Ovary (tissue), 3 donors: ENCODE data around the gene PLEKHA6.

ENCODE experiments used
- CTCF ChIP-seq, 3 donors: fragments of 450-650 bp in 2 of 3; fragments of 200-600 bp in 1 of 3; IDR thresholded peaks; one replicate each; pipeline versions ENCODE4 v1.5.1 to v1.8.0; 2016 to 2022; ENCODE audit warnings: antibody characterized with exemption in 3 of 3, mild to moderate bottlenecking in 1 of 3
- EP300 ChIP-seq: sonication (generic); formaldehyde crosslinking; IDR thresholded peaks from one replicate; pipeline ENCODE4 v1.6.1; 2017; ENCODE audit warnings: antibody characterized with exemption
- donor health status: DM: no; HTN: no; CAD: no.

- TF ChIP-seq EP300 (no peak), CTCF (IDR thresholded peaks at IDR 0.05) (no peak)
Observed at GRCh38 chr1:204246876-204247275, 112.9 kb downstream of the PLEKHA6 start.
